ENCODE data around the gene SBK3. TPM values are rescaled to one million over a fixed set of nuclear protein-coding genes. Genes with fewer than 3 reads are reported as not detected.

The SBK3 gene
- total RNA-seq, 1 experiment from 2014 or later, result not detected

- intact Hi-C loops (cut with micrococcal nuclease), result no loop called here
- Mint-ChIP-seq H3K36me3 (ENCODE audit: insufficient read depth, unreplicated experiment) (peaks cover 5% of the 10 kb centered on the region), H3K4me3 (ENCODE audit: unreplicated experiment) (no peak overlapping the region), H3K4me1 (ENCODE audit: insufficient read depth, unreplicated experiment) (peaks cover 24% of the 10 kb centered on the region), H3K27me3 (ENCODE audit: insufficient read depth, unreplicated experiment) (no peaks in the 10 kb centered on the region), H3K9me3 (ENCODE audit: unreplicated experiment) (no peaks in the 10 kb centered on the region), H3K27ac (ENCODE audit: low read depth, unreplicated experiment) (peak overlapping the region; percentile 52)
- CTCF ChIA-PET, result interaction anchor here (0.5 to 6.2 kb wide), 7 partner anchors 13 to 1615 kb away, joined by 3 to 51 read pairs (median 4); no protein-coding TSS in a partner anchor
- peak; percentile 72 for DNase-seq (ENCODE audit: unreplicated experiment)
- TF ChIP-seq CTCF (IDR thresholded peaks at IDR 0.05; ENCODE audit: unreplicated experiment), result no peak
- BruUV-seq (replicated peaks), result no TSS peak
- POLR2A ChIA-PET, result interaction anchor here (0.9 to 1.0 kb wide), 2 partner anchors 12 to 16 kb away, joined by 3 to 4 read pairs; partner anchors contain the start of gene ZNF628
These were observed 53.6 kb downstream of the SBK3 start for GRCh38 chr19:55491546-55492360.

Other genes starting within 250 kb of the SBK3 start
- gene TMEM150B, start 220.2 kb downstream of the SBK3 start, total RNA-seq (2022), result not detected in 2 replicates
- 12.9 and 16.8 TPM in 2 replicates for gene KMT5C, start 205.7 kb downstream of the SBK3 start, total RNA-seq (2022)
- gene COX6B2, start 190.8 kb downstream of the SBK3 start, total RNA-seq (2022), result 0.33 and 0.93 TPM in 2 replicates
- gene GARIN5B, start 182.3 kb downstream of the SBK3 start, total RNA-seq (2022), result not detected in 2 replicates
- gene IL11, start 175.1 kb downstream of the SBK3 start, total RNA-seq (2022), result 4.2 TPM in 2 replicates
- gene TMEM190, start 168.7 kb downstream of the SBK3 start, total RNA-seq (2022), result 0.58 and 0.59 TPM in 2 replicates
- 10.6 and 14.9 TPM in 2 replicates for gene TMEM238, start 161.3 kb downstream of the SBK3 start, total RNA-seq (2022)
- gene RPL28, start 159.6 kb downstream of the SBK3 start, total RNA-seq (2022), result 2,816 and 2,868 TPM in 2 replicates
- 331 and 345 TPM in 2 replicates for gene UBE2S, start 137.8 kb downstream of the SBK3 start, total RNA-seq (2022)
- gene SHISA7, start 102.2 kb downstream of the SBK3 start, total RNA-seq (2022), result not detected in 2 replicates
- gene ISOC2, start 83.9 kb downstream of the SBK3 start, total RNA-seq (2022), result 34.3 and 59.9 TPM in 2 replicates
- gene C19orf85, start 80.8 kb downstream of the SBK3 start, total RNA-seq (2022), result 0.23 and 0.32 TPM in 2 replicates
- 6.2 and 12.1 TPM in 2 replicates for gene ZNF628, start 68.9 kb downstream of the SBK3 start, total RNA-seq (2022)
- 16.6 and 22.8 TPM in 2 replicates for gene NAT14, start 60.4 kb downstream of the SBK3 start, total RNA-seq (2022)
- gene SSC5D, start 57.1 kb downstream of the SBK3 start, total RNA-seq (2022), result 0.33 and 0.59 TPM in 2 replicates
- not detected in 2 replicates for gene SBK2, start 8.4 kb downstream of the SBK3 start, total RNA-seq (2022)
- gene ZNF579, start 35.3 kb upstream of the SBK3 start, total RNA-seq (2022), result 11.6 and 12.6 TPM in 2 replicates
- gene FIZ1, start 54.0 kb upstream of the SBK3 start, total RNA-seq (2022), result 13.5 and 16.3 TPM in 2 replicates
- 15.7 and 17.6 TPM in 2 replicates for gene ZNF524, start 54.7 kb upstream of the SBK3 start, total RNA-seq (2022)
- 12.2 and 12.7 TPM in 2 replicates for gene ZNF865, start 60.1 kb upstream of the SBK3 start, total RNA-seq (2022)
- 2.7 and 3.1 TPM in 2 replicates for gene ZNF784, start 79.0 kb upstream of the SBK3 start, total RNA-seq (2022)
- 38.9 and 44.9 TPM in 2 replicates for gene ZNF580, start 95.5 kb upstream of the SBK3 start, total RNA-seq (2022)
- gene ZNF581, start 98.1 kb upstream of the SBK3 start, total RNA-seq (2022), result 22.3 and 25.7 TPM in 2 replicates
- gene CCDC106, start 102.7 kb upstream of the SBK3 start, total RNA-seq (2022), result 2.3 and 2.5 TPM in 2 replicates
- gene U2AF2, start 109.5 kb upstream of the SBK3 start, total RNA-seq (2022), result 220 and 280 TPM in 2 replicates
- gene EPN1, start 129.7 kb upstream of the SBK3 start, total RNA-seq (2022), result 102 and 123 TPM in 2 replicates
- gene NLRP9, start 192.9 kb upstream of the SBK3 start, total RNA-seq (2022), result not detected in 2 replicates
- gene RFPL4A, start 213.6 kb upstream of the SBK3 start, total RNA-seq (2022), result not detected in 2 replicates
- not detected in 2 replicates for gene RFPL4AL1, start 223.6 kb upstream of the SBK3 start, total RNA-seq (2022)